Kidney (tissue), 14 donors: ENCODE data around the gene NUDT1. TPM values are rescaled to one million over a fixed set of nuclear protein-coding genes. Genes with fewer than 3 reads are reported as not detected.

Source experiments
- DNase-seq, 5 donors: peaks; one replicate each; pipeline ENCODE4 v3.0.0-alpha.2; 2013 to 2020
- FAIRE-seq: peaks from 2 replicates; lab custom pipeline; 2012; peaks lifted over from hg19 to GRCh38; lab: Jason Lieb, UNC
- H3K27ac ChIP-seq, 2 donors: one replicate each; pipeline ENCODE4 v1.7.0; 2013; ENCODE audit warnings: low read depth in 2 of 2, low read length in 2 of 2, inconsistent platforms in 1 of 2
- H3K27me3 ChIP-seq: one replicate; pipeline ENCODE4 v1.7.1; 2013; ENCODE audit warnings: low read length, inconsistent platforms; ENCODE audit not compliant: control insufficient read depth, insufficient read depth
- H3K36me3 ChIP-seq, 3 donors: one replicate each; pipeline versions ENCODE4 v1.7.0 to v1.7.1; 2013; ENCODE audit warnings: low read length in 3 of 3, control low read depth in 1 of 3, inconsistent platforms in 1 of 3; ENCODE audit not compliant: insufficient read depth in 3 of 3, control insufficient read depth in 2 of 3
- H3K4me1 ChIP-seq, 3 donors: one replicate each; pipeline versions ENCODE4 v1.7.0 to v1.7.1; 2013; ENCODE audit warnings: low read length in 3 of 3, inconsistent platforms in 1 of 3, low read depth in 1 of 3; ENCODE audit not compliant: control insufficient read depth in 2 of 3, insufficient read depth in 2 of 3
- H3K4me3 ChIP-seq, 3 donors: one replicate each; pipeline versions ENCODE4 v1.7.0 to v1.8.1; 2013; ENCODE audit warnings: low read length in 3 of 3, control low read depth in 1 of 3, inconsistent platforms in 1 of 3
- H3K9ac ChIP-seq, 3 donors: one replicate each; pipeline versions ENCODE4 v1.7.0 to v1.7.1; 2013; ENCODE audit warnings: low read length in 3 of 3, control low read depth in 1 of 3, inconsistent platforms in 1 of 3
- H3K9me3 ChIP-seq, 3 donors: one replicate each; pipeline versions ENCODE4 v1.7.0 to v1.7.1; 2013; ENCODE audit warnings: low read length in 3 of 3, control low read depth in 1 of 3, inconsistent platforms in 1 of 3; ENCODE audit not compliant: control insufficient read depth in 2 of 3, insufficient read depth in 1 of 3
- CTCF ChIP-seq: IDR thresholded peaks from 3 replicates; pipeline ENCODE4 v1.5.1; 2012; ENCODE audit warnings: mild to moderate bottlenecking, moderate library complexity, borderline replicate concordance; ENCODE audit not compliant: insufficient read depth; ENCODE audit errors: extremely low read depth
- intact Hi-C: fragments of 100-400 bp; cut with DNase I; formaldehyde crosslinking; loops from one replicate; pipeline ENCODE4 v1.11.1; 2022
- polyA plus RNA-seq: library from polyadenylated mRNA; stranded (reverse); fragments of 350-450 nt; fragmentation: Illumina TruSeq; extraction: RNeasy Lipid Tissue Mini Kit (QIAGEN cat#74804); gene quantifications from one replicate; pipeline ENCODE4 v1.2.3, GENCODE V29; 2014; ENCODE audit warnings: low read depth, low replicate concordance; ENCODE audit not compliant: insufficient read depth
- total RNA-seq: library from RNA; stranded (reverse); fragmentation: NEBNext Ultra II Directional; extraction: Animal tissue kit (Norgen Biotek cat#: 25700); gene quantifications from one replicate; pipeline ENCODE4 v1.2.1, GENCODE V29; 2021
- donor health status: control.
- donor health status: control.
- donor health status: control.
- donor health status: control.
- donor health status: control.
- donor health status: DM: yes; HTN: yes; CAD: no.
- donor health status: Normal renal cell carcinoma (clear cell type).

The NUDT1 gene
- total and polyA plus RNA-seq, 2 donors from 2014 or later, result 9.3 to 12.1 TPM

GRCh38 chr7:2233926-2234325, 8.1 kb upstream of the NUDT1 start:
- intact Hi-C loops, result no loop called here
- DNase-seq (no peak), FAIRE-seq (no peak)
- Histone ChIP-seq H3K4me1 (peaks cover 0 to 6% (median 0%) of the 10 kb centered on the region in 3 donors), H3K27me3 (no peaks in the 10 kb centered on the region), H3K9ac (no peak overlapping the region), H3K4me3 (no peak overlapping the region), H3K36me3 (peaks cover 6 to 27% (median 10%) of the 10 kb centered on the region in 3 donors), H3K27ac (no peak overlapping the region), H3K9me3 (no peaks in the 10 kb centered on the region)
- no peak for TF ChIP-seq CTCF

GRCh38 chr7:2237109-2237602, 4.9 kb upstream of the NUDT1 start:
- Histone ChIP-seq H3K9me3 (no peaks in the 10 kb centered on the region), H3K27me3 (no peaks in the 10 kb centered on the region), H3K4me3 (no peak overlapping the region), H3K27ac (no peak overlapping the region), H3K36me3 (peaks cover 6 to 32% (median 10%) of the 10 kb centered on the region in 3 donors), H3K4me1 (peaks cover 0 to 11% (median 0%) of the 10 kb centered on the region in 3 donors), H3K9ac (no peak overlapping the region)
- intact Hi-C loops, result no loop called here
- no peak for FAIRE-seq
- TF ChIP-seq CTCF, result no peak
- peak in 1 of 5 donors; percentile 76 for DNase-seq

- intact Hi-C loops, result no loop called here
- no peaks in the 10 kb centered on the region for H3K9me3 ChIP-seq
- no peaks in the 10 kb centered on the region for H3K27me3 ChIP-seq
- no peak for DNase-seq
- FAIRE-seq, result no peak
- no peak overlapping the region for H3K9ac ChIP-seq
- TF ChIP-seq CTCF, result no peak
- no peak overlapping the region for H3K27ac ChIP-seq
- H3K36me3 ChIP-seq, result peaks cover 6 to 32% (median 10%) of the 10 kb centered on the region in 3 donors
- peaks cover 0 to 12% (median 5%) of the 10 kb centered on the region in 3 donors for H3K4me1 ChIP-seq
- no peak overlapping the region for H3K4me3 ChIP-seq
Measured at GRCh38 chr7:2239242-2239641, 2.8 kb upstream of the NUDT1 start.
